Neural cell (in vitro differentiated cells): ENCODE results near the gene HSD17B2.

Experiments used
- EZH2 ChIP-seq: fragments of 200-600, 300-800 bp; shearing (Covaris generic), sonication (generic); IDR thresholded peaks from 2 replicates; pipeline ENCODE4 v1.6.1; 2014; ENCODE audit warnings: antibody characterized with exemption, low read length, borderline replicate concordance, mild to moderate bottlenecking; ENCODE audit not compliant: insufficient read depth, poor library complexity, severe bottlenecking
- POLR2AphosphoS5 ChIP-seq: IDR thresholded peaks from 2 replicates; pipeline ENCODE4 v1.6.1; 2012
- RAD21 ChIP-seq: fragments of 450-650 bp; conservative IDR thresholded peaks from 2 replicates; pipeline ENCODE4 v1.6.1; 2014; ENCODE audit warnings: antibody characterized with exemption, mild to moderate bottlenecking, moderate library complexity
- SMC3 ChIP-seq: fragments of 450-650 bp; conservative IDR thresholded peaks from 2 replicates; pipeline ENCODE4 v1.6.1; 2014; ENCODE audit warnings: antibody characterized with exemption, mild to moderate bottlenecking, moderate library complexity; ENCODE audit not compliant: poor library complexity
- TAF1 ChIP-seq: IDR thresholded peaks from 2 replicates; pipeline ENCODE4 v1.6.1; 2012; ENCODE audit warnings: low read depth
- TF ChIP-seq, protein P1 (sequence below): IDR thresholded peaks from 2 replicates; pipeline ENCODE4 v1.6.1; 2012; ENCODE audit warnings: borderline replicate concordance
- TF ChIP-seq, protein P2 (sequence below): fragments of 450-650 bp; IDR thresholded peaks from 2 replicates; pipeline ENCODE4 v1.5.1; 2014; ENCODE audit warnings: antibody characterized with exemption, mild to moderate bottlenecking, moderate library complexity; ENCODE audit not compliant: poor library complexity, severe bottlenecking

DNA sequence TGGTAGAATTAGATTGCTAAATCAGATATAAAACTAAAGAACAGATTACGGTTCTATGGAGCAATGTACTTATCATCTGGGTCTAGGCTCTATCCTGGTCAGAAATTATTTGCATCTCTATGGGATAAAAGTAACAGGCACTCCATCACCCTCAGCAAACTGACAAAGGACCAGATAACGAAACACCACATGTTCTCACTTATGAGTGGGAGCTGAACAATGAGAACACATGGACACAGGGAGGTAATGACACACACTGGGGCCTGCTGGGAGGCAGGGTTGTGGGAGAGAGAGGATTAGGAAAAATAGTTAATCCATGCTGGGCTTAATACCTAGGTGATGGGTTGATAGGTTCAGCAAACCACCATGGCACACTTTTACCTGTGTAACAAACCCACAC is 73.0 kb downstream of the HSD17B2 start:
- TF ChIP-seq SMC3, result no peak
- TF ChIP-seq, protein P1, sequence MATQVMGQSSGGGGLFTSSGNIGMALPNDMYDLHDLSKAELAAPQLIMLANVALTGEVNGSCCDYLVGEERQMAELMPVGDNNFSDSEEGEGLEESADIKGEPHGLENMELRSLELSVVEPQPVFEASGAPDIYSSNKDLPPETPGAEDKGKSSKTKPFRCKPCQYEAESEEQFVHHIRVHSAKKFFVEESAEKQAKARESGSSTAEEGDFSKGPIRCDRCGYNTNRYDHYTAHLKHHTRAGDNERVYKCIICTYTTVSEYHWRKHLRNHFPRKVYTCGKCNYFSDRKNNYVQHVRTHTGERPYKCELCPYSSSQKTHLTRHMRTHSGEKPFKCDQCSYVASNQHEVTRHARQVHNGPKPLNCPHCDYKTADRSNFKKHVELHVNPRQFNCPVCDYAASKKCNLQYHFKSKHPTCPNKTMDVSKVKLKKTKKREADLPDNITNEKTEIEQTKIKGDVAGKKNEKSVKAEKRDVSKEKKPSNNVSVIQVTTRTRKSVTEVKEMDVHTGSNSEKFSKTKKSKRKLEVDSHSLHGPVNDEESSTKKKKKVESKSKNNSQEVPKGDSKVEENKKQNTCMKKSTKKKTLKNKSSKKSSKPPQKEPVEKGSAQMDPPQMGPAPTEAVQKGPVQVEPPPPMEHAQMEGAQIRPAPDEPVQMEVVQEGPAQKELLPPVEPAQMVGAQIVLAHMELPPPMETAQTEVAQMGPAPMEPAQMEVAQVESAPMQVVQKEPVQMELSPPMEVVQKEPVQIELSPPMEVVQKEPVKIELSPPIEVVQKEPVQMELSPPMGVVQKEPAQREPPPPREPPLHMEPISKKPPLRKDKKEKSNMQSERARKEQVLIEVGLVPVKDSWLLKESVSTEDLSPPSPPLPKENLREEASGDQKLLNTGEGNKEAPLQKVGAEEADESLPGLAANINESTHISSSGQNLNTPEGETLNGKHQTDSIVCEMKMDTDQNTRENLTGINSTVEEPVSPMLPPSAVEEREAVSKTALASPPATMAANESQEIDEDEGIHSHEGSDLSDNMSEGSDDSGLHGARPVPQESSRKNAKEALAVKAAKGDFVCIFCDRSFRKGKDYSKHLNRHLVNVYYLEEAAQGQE, result no peak
- TF ChIP-seq, protein P2, sequence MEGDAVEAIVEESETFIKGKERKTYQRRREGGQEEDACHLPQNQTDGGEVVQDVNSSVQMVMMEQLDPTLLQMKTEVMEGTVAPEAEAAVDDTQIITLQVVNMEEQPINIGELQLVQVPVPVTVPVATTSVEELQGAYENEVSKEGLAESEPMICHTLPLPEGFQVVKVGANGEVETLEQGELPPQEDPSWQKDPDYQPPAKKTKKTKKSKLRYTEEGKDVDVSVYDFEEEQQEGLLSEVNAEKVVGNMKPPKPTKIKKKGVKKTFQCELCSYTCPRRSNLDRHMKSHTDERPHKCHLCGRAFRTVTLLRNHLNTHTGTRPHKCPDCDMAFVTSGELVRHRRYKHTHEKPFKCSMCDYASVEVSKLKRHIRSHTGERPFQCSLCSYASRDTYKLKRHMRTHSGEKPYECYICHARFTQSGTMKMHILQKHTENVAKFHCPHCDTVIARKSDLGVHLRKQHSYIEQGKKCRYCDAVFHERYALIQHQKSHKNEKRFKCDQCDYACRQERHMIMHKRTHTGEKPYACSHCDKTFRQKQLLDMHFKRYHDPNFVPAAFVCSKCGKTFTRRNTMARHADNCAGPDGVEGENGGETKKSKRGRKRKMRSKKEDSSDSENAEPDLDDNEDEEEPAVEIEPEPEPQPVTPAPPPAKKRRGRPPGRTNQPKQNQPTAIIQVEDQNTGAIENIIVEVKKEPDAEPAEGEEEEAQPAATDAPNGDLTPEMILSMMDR, result no peak
- no peak for TF ChIP-seq TAF1
- TF ChIP-seq POLR2AphosphoS5, result no peak
- TF ChIP-seq EZH2, result no peak
- no peak for TF ChIP-seq RAD21
